Measurements from ENCODE around the gene SCARB1. TPM values are rescaled to one million over a fixed set of nuclear protein-coding genes. Genes with fewer than 3 reads are reported as not detected.

Gene SCARB1
- total and polyA plus RNA-seq, 2 experiments from 2014 or later = 31.0 to 62.5 TPM

DNA sequence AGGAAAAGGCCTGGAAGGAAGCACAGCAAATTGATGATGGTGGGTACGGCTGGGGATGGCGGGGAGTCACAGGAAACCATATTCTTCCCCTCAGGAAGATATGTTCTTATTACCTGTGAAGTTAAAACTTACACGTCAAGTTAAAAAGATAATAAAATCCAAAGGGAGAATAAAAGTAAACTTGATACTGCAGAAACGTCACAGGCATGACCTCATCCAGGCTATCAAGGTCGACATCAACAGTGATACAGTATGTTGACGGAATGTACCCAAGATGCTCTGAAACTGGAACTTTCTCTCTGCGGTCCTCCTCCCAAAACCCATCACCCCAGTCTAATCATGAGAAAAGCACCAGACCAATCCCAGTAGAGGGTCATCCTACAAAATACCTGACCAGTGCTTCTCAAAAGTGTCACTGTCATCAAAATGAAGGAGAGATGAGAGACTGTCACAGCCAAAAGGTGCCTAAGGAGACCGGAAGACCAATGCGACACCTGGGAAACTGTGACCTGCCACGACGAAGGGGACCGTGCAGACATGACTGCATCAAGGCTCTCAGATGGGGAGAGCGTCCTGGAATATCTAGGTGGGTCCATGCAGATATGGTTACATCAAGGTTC, 74.6 kb downstream of the SCARB1 start:
- no peaks in the 10 kb centered on the region for H3K9me3 Mint-ChIP-seq
- Histone ChIP-seq H3K27me3 (ENCODE audit: insufficient read depth) (no peaks in the 10 kb centered on the region), H3K79me2 (replicated peaks; ENCODE audit: insufficient read depth) (no peaks in the 10 kb centered on the region), H3K9me2 (ENCODE audit: insufficient read depth) (no peaks in the 10 kb centered on the region), H3K36me3 (ENCODE audit: insufficient read depth) (0 out of 2 replicates have a peak, but pooled peaks cover 7% of the 10 kb centered on the region), H4K20me1 (replicated peaks; ENCODE audit: insufficient read depth) (no peaks in the 10 kb centered on the region), H3K4me3 (no peak overlapping the region), H3F3A (replicated peaks; ENCODE audit: low read depth) (no peaks in the 10 kb centered on the region), H3K4me2 (no peak overlapping the region), H2AFZ (no peak overlapping the region), H3K4me1 (ENCODE audit: insufficient read depth) (no peaks in the 10 kb centered on the region), H3K27ac (ENCODE audit: low read depth) (no peak overlapping the region)
- no peak overlapping the region for H3K27ac Mint-ChIP-seq
- H3K36me3 Mint-ChIP-seq (ENCODE audit: low read depth) = peaks cover 20% of the 10 kb centered on the region
- no peak for DNase-seq (ENCODE audit: low spot score)
- TF ChIP-seq NANOG (IDR thresholded peaks at IDR 0.05; ENCODE audit: borderline replicate concordance) = no peak
- no peak for TF ChIP-seq STAT1 (IDR thresholded peaks at IDR 0.05; ENCODE audit: unreplicated experiment)
- no peak for TF ChIP-seq JUNB (IDR thresholded peaks at IDR 0.05; ENCODE audit: unreplicated experiment)
- TF ChIP-seq ZNF114 (CRISPR knock-in tag; IDR thresholded peaks at IDR 0.05) = no peak
- TF ChIP-seq, protein P1, sequence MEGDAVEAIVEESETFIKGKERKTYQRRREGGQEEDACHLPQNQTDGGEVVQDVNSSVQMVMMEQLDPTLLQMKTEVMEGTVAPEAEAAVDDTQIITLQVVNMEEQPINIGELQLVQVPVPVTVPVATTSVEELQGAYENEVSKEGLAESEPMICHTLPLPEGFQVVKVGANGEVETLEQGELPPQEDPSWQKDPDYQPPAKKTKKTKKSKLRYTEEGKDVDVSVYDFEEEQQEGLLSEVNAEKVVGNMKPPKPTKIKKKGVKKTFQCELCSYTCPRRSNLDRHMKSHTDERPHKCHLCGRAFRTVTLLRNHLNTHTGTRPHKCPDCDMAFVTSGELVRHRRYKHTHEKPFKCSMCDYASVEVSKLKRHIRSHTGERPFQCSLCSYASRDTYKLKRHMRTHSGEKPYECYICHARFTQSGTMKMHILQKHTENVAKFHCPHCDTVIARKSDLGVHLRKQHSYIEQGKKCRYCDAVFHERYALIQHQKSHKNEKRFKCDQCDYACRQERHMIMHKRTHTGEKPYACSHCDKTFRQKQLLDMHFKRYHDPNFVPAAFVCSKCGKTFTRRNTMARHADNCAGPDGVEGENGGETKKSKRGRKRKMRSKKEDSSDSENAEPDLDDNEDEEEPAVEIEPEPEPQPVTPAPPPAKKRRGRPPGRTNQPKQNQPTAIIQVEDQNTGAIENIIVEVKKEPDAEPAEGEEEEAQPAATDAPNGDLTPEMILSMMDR (conservative IDR thresholded peaks at IDR 0.05; ENCODE audit: low read depth in 2 of 2) = no peak
- TF ChIP-seq POLR2AphosphoS5 (IDR thresholded peaks at IDR 0.05; ENCODE audit: low read depth) = no peak
- TF ChIP-seq EZH2phosphoT487 (IDR thresholded peaks at IDR 0.05; ENCODE audit: unreplicated experiment) = no peak
- ATAC-seq = no peak
- peaks cover 7% of the 10 kb centered on the region for H3K27me3 Mint-ChIP-seq (ENCODE audit: insufficient read depth, low read depth, poor library complexity)
- peaks cover 16% of the 10 kb centered on the region for H3K4me1 Mint-ChIP-seq
- H3K4me3 Mint-ChIP-seq = no peak overlapping the region

DNA sequence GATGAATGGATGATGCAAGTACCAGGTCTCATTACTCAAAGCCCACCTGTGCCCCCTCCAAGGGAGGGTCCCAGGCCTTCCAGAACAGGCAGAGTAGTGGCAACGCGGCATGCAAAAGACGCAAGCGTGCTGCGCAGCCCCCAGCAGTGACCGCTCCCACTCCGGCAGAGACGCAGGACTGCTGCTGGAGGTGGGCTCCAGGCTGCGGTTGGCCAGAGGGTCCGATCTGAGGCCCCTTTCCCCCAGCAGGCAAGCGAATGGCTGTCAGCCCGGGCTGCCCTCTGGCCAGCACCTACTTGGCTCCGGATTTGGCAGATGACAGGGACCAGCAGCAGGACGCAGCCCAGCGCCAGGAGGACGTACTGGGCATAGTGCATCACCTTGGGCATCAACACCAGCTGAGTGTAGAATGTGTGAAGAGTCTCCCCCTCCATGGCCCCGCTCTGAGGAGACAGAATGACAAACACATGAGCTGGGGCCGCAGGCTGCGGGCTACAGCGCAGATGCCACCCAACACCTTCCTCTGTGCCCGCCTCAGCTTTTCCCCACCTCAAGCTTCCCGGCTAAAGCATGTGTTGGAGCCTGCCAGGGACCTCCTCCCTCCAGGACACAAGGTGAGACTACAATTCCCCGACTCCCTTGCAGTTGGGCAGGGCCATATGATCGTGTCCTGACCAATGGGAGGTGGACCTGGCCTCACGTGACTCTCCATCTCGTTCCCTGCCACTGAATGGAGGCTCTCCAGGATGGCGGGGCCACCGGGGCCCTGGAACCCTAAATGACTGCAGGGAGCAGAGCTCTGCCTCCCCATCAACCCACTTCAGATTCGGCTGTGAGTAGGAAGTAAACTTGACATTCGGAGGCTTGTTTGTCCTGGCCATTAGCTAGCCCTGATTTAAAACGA, 77.4 kb downstream of the SCARB1 start:
- peaks cover 18% of the 10 kb centered on the region for H3K4me1 Mint-ChIP-seq
- H3K27me3 ChIP-seq (ENCODE audit: insufficient read depth) = no peaks in the 10 kb centered on the region
- H3K4me3 Mint-ChIP-seq = peak overlapping the region; percentile 79
- H3K4me3 ChIP-seq = no peak overlapping the region
- no peak overlapping the region for H3K4me2 ChIP-seq
- H3K27me3 Mint-ChIP-seq (ENCODE audit: insufficient read depth, low read depth, poor library complexity) = peaks cover 11% of the 10 kb centered on the region
- ATAC-seq = peak; percentile 100
- DNase-seq (ENCODE audit: low spot score) = peak; percentile 95
- H3K9me2 ChIP-seq (ENCODE audit: insufficient read depth) = no peaks in the 10 kb centered on the region
- H2AFZ ChIP-seq = no peak overlapping the region
- 0 out of 2 replicates have a peak, but pooled peaks cover 7% of the 10 kb centered on the region for H3K36me3 ChIP-seq (ENCODE audit: insufficient read depth)
- 0 out of 2 replicates have a peak overlapping the region, but pooled peaks have one; percentile 32 for H3K27ac ChIP-seq (ENCODE audit: low read depth)
- H4K20me1 ChIP-seq (replicated peaks; ENCODE audit: insufficient read depth) = no peaks in the 10 kb centered on the region; the same call in 1 of the 2 replicates
- H3F3A ChIP-seq (replicated peaks; ENCODE audit: low read depth) = no peaks in the 10 kb centered on the region
- H3K9me3 Mint-ChIP-seq = no peaks in the 10 kb centered on the region
- no peaks in the 10 kb centered on the region for H3K79me2 ChIP-seq (replicated peaks; ENCODE audit: insufficient read depth)
- H3K36me3 Mint-ChIP-seq (ENCODE audit: low read depth) = peaks cover 15% of the 10 kb centered on the region
- H3K4me1 ChIP-seq (ENCODE audit: insufficient read depth) = no peaks in the 10 kb centered on the region
- peak overlapping the region; percentile 73 for H3K27ac Mint-ChIP-seq
- TF ChIP-seq POLR2AphosphoS5 (IDR thresholded peaks at IDR 0.05; ENCODE audit: low read depth) (no peak), STAT1 (IDR thresholded peaks at IDR 0.05; ENCODE audit: unreplicated experiment) (no peak), NANOG (IDR thresholded peaks at IDR 0.05; ENCODE audit: borderline replicate concordance) (no peak), EZH2phosphoT487 (IDR thresholded peaks at IDR 0.05; ENCODE audit: unreplicated experiment) (no peak), EZH2 (IDR thresholded peaks at IDR 0.05; ENCODE audit: low read depth, unreplicated experiment) (no peak), ZNF114 (CRISPR knock-in tag; IDR thresholded peaks at IDR 0.05) (no peak)
- TF ChIP-seq, protein P1 (conservative IDR thresholded peaks at IDR 0.05; ENCODE audit: low read depth in 2 of 2) = no peak
- TF ChIP-seq, protein P2, sequence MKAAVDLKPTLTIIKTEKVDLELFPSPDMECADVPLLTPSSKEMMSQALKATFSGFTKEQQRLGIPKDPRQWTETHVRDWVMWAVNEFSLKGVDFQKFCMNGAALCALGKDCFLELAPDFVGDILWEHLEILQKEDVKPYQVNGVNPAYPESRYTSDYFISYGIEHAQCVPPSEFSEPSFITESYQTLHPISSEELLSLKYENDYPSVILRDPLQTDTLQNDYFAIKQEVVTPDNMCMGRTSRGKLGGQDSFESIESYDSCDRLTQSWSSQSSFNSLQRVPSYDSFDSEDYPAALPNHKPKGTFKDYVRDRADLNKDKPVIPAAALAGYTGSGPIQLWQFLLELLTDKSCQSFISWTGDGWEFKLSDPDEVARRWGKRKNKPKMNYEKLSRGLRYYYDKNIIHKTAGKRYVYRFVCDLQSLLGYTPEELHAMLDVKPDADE (IDR thresholded peaks at IDR 0.05) = peak; percentile 76

All from GM23338 (cell line).